ENCODE measurements around the gene TMEM270. TPM values are rescaled to one million over a fixed set of nuclear protein-coding genes. Genes with fewer than 3 reads are reported as not detected.
"Not testable (repeated sequence)": the region's sequence is repeated elsewhere in the genome, so short reads cannot be mapped to it uniquely, and the experiment has no call there.

The TMEM270 gene
- total RNA-seq, 1 donor from 2014 or later, result not detected

DNA sequence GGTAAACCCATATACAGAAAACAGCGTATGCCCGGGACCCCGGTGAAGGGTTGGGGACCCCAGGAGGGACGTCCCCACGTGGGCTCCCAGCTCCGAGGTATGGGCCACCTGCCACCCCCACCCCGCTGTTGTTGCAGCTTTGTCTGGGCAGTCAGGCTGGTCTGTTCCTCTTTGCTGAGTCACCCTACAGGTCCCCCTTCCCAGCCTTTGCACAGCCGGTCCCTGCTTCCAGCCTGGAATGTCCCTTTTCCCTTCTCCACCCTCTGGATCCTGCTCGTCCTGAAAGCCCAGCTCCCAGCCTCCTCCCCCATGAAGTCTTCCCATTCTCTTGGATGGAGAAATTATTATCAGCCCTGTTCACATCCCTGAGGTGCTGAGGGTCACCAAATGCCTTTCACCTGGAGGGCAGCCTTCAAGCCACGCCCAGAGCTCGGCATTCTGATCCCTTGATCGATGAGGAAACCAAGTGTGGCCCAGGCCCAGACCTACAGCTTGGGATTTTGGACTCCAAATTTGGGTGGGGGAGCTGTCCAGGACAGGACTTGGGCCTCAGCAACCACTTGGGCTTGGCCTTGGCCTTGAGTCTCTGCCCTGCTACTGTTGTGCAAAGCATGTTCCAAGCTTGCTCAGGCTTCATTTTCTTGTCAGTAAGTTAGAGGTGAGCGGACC lies 27.6 kb upstream of the TMEM270 start:
- H3K4me3 Mint-ChIP-seq (ENCODE audit: low read depth), result peak overlapping the region; percentile 85
- TF ChIP-seq CTCF (IDR thresholded peaks at IDR 0.05; ENCODE audit: unreplicated experiment), result no peak
- DNase-seq (ENCODE audit: low spot score, unreplicated experiment), result no peak
- peaks cover 2% of the 10 kb centered on the region for H3K36me3 Mint-ChIP-seq (ENCODE audit: insufficient read depth)
- H3K27ac Mint-ChIP-seq, result peak overlapping the region; percentile 99
- peaks cover 37% of the 10 kb centered on the region for H3K4me1 Mint-ChIP-seq (ENCODE audit: low read depth)
- H3K9me3 Mint-ChIP-seq (ENCODE audit: low read depth), result no peaks in the 10 kb centered on the region
- no peaks in the 10 kb centered on the region for H3K27me3 Mint-ChIP-seq

DNA sequence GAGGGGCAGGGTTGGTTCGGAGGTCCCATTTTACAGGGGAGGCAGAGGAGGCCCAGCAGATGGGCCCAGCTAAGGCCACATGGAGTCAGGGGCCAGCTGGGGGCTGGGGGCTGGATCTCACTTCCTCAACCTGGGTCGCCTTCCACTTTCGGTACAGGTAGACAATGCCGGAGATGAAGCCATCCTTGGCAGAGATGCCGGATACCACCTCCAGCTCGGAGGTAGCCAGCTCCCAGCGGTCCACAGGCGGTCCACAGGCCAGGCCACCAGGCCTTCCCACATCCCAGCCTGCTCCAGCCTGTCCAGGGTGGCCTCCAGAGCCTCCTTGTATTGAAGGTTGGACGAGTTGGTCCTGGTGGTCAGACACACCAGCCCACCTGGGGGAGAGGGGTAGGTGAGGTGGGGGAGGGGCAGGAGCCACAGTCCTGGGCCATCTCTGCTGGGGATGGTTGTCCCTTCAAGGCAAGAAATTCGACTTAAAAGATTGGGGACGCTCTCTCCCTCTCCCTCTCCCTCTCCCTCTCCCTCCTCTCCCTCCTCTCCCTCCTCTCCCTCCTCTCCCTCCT lies 26.2 kb upstream of the TMEM270 start:
- Mint-ChIP-seq H3K4me1 (ENCODE audit: low read depth) (peaks cover 24% of the 10 kb centered on the region), H3K27ac (no peak overlapping the region), H3K4me3 (ENCODE audit: low read depth) (no peak overlapping the region), H3K36me3 (ENCODE audit: insufficient read depth) (peaks cover 2% of the 10 kb centered on the region), H3K27me3 (no peaks in the 10 kb centered on the region), H3K9me3 (ENCODE audit: low read depth) (no peaks in the 10 kb centered on the region)
- DNase-seq (ENCODE audit: low spot score, unreplicated experiment), result no peak
- no peak for TF ChIP-seq CTCF (IDR thresholded peaks at IDR 0.05; ENCODE audit: unreplicated experiment)

DNA sequence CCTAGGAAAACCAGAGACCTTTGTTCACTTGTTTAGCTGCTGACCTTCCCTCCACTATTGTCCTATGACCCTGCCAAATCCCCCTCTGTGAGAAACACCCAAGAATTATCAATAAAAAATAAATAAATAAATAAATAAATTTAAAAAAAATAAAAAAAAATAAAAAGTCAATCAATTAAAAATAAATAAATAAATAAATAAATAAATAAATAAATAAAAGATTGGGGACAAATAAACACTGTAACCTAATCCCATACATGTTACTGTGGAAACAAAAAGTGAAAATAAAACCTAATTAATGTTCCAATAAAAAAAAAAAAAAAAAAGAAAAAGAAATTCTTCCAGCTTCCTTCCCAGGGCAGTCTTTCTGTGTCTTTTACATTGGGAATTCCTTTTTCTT lies 23.8 kb upstream of the TMEM270 start:
- DNase-seq (ENCODE audit: low spot score, unreplicated experiment); H3K4me3 Mint-ChIP-seq (ENCODE audit: low read depth); H3K36me3 Mint-ChIP-seq (ENCODE audit: insufficient read depth); H3K27ac Mint-ChIP-seq; H3K9me3 Mint-ChIP-seq (ENCODE audit: low read depth); H3K27me3 Mint-ChIP-seq; H3K4me1 Mint-ChIP-seq (ENCODE audit: low read depth): not testable (repeated sequence)

DNA sequence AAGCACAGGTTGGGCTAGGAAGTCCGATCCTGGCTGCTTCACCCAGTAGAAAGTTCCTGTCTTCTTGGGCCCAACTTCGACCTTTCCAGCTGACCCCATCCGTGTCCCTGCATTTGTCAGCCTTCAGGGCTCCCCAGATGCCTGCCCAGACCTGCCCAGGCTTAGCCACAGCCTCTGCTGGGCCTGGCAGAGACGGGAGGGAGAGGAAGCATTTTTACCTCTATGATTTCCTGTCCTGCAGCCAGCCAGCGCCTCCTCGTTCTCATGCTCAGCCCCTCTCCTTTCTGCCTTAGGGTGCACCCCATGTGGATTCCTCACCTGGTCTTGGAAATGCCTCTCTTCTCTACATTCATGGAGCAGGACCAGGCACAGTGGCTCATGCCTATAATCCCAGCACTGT lies 22.3 kb upstream of the TMEM270 start:
- Mint-ChIP-seq H3K4me1 (ENCODE audit: low read depth) (peaks cover 9% of the 10 kb centered on the region), H3K36me3 (ENCODE audit: insufficient read depth) (peaks cover under 1% of the 10 kb centered on the region), H3K27me3 (no peaks in the 10 kb centered on the region), H3K9me3 (ENCODE audit: low read depth) (no peaks in the 10 kb centered on the region), H3K27ac (no peak overlapping the region), H3K4me3 (ENCODE audit: low read depth) (no peak overlapping the region)
- DNase-seq (ENCODE audit: low spot score, unreplicated experiment), result no peak
- no peak for TF ChIP-seq CTCF (IDR thresholded peaks at IDR 0.05; ENCODE audit: unreplicated experiment)

DNA sequence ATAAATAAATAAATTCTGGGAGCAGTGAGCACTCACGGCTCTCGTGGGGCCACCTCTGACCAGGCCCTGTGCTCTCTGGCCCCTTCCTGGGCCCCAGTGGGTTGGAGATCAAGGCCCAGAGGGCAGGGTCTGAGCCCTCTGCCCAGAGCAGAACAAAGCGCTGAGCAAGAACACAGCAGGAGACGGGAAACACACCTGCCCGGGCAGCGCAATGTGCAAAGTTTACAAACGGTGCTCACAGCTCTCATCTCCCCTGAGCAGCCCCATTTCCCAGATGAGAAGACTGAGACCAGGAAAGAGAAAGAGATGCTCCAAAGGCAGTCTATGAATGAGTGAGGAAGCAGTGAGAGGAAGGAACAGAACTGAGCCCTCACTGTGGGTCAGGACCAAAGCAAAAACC lies 21.7 kb upstream of the TMEM270 start:
- no peak for DNase-seq (ENCODE audit: low spot score, unreplicated experiment)
- no peak for TF ChIP-seq CTCF (IDR thresholded peaks at IDR 0.05; ENCODE audit: unreplicated experiment)
- no peaks in the 10 kb centered on the region for H3K9me3 Mint-ChIP-seq (ENCODE audit: low read depth)
- no peak overlapping the region for H3K27ac Mint-ChIP-seq
- peaks cover 14% of the 10 kb centered on the region for H3K4me1 Mint-ChIP-seq (ENCODE audit: low read depth)
- no peak overlapping the region for H3K4me3 Mint-ChIP-seq (ENCODE audit: low read depth)
- H3K36me3 Mint-ChIP-seq (ENCODE audit: insufficient read depth), result no peaks in the 10 kb centered on the region
- H3K27me3 Mint-ChIP-seq, result no peaks in the 10 kb centered on the region
